OCI-LY7 (cell line): Measurements from ENCODE around the gene SGO2. TPM values are rescaled to one million over a fixed set of nuclear protein-coding genes. Genes with fewer than 3 reads are reported as not detected.

ENCODE experiments used
- BruUV-seq: library from RNA; stranded (reverse); fragments of 400-500 nt; replicated peaks from 2 replicates; lab custom pipeline; 2021; lab: Mats Ljungman, UMichigan
- CTCF ChIA-PET: fragments of 300-600 bp; sonication (Branson Sonifier 250); formaldehyde crosslinking; loops from one replicate; lab custom pipeline; 2022; ENCODE audit warnings: antibody characterized with exemption; ENCODE audit not compliant: unreplicated experiment; lab: Charles Lee
- POLR2A ChIA-PET: fragments of 300-600 bp; sonication (Branson Sonifier 250); formaldehyde crosslinking; loops from one replicate; lab custom pipeline; 2022; ENCODE audit warnings: antibody characterized with exemption; lab: Charles Lee
- DNase-seq: peaks from one replicate; pipeline ENCODE4 v3.0.0-alpha.2; 2015; ENCODE audit warnings: low spot score
- H2AFZ ChIP-seq: fragments of 200-600 bp; sonication (generic), shearing (Covaris generic); 2 replicates; pipeline ENCODE4 v1.6.1; 2014; ENCODE audit warnings: mild to moderate bottlenecking, antibody characterized with exemption, low read length, moderate library complexity
- H3K27ac ChIP-seq: fragments of 200-600 bp; sonication (generic); 2 replicates; pipeline ENCODE4 v1.5.1; 2014; ENCODE audit warnings: mixed run types, low read depth, mild to moderate bottlenecking, moderate library complexity, low read length, inconsistent platforms; ENCODE audit not compliant: poor library complexity, severe bottlenecking
- H3K36me3 ChIP-seq: fragments of 200-600 bp; sonication (generic); 2 replicates; pipeline ENCODE4 v1.6.1; 2014; ENCODE audit warnings: mild to moderate bottlenecking, antibody characterized with exemption, low read length, moderate library complexity, mixed read lengths; ENCODE audit not compliant: insufficient read depth
- H3K4me1 ChIP-seq: fragments of 200-600 bp; sonication (generic); 2 replicates; pipeline ENCODE4 v1.5.1; 2014; ENCODE audit warnings: mild to moderate bottlenecking, low read length; ENCODE audit not compliant: insufficient read depth, poor library complexity, severe bottlenecking
- H3K4me2 ChIP-seq: fragments of 200-600 bp; sonication (generic); 2 replicates; pipeline ENCODE4 v1.6.1; 2014; ENCODE audit warnings: mild to moderate bottlenecking, low read length
- H3K4me3 ChIP-seq: fragments of 200-600 bp; sonication (generic); 2 replicates; pipeline ENCODE4 v1.5.1; 2014; ENCODE audit warnings: mild to moderate bottlenecking, low read depth, low read length; ENCODE audit not compliant: poor library complexity, severe bottlenecking
- H3K79me2 ChIP-seq: fragments of 200-600 bp; sonication (generic); 2 replicates; pipeline ENCODE4 v1.6.1; 2016; ENCODE audit warnings: low read depth, mild to moderate bottlenecking, low read length, moderate library complexity, mixed read lengths; ENCODE audit not compliant: insufficient read depth
- H3K9me2 ChIP-seq: fragments of 200-600 bp; sonication (generic); 2 replicates; pipeline ENCODE4 v1.6.1; 2016; ENCODE audit warnings: mild to moderate bottlenecking, low read length, mixed read lengths; ENCODE audit not compliant: insufficient read depth
- H3K9me3 ChIP-seq: fragments of 200-600 bp; sonication (generic); 2 replicates; pipeline ENCODE4 v1.6.1; 2014; ENCODE audit warnings: mild to moderate bottlenecking, mixed run types, low read length, mixed read lengths
- H4K20me1 ChIP-seq: fragments of 200-600 bp; sonication (generic); 2 replicates; pipeline ENCODE4 v1.6.1; 2014; ENCODE audit warnings: mild to moderate bottlenecking, antibody characterized with exemption, low read length, moderate library complexity, mixed read lengths; ENCODE audit not compliant: insufficient read depth
- CTCF ChIP-seq: fragments of 200-600 bp; sonication (generic); conservative IDR thresholded peaks from 2 replicates; pipeline ENCODE4 v1.5.1; 2014; ENCODE audit warnings: mild to moderate bottlenecking, antibody characterized with exemption, low read length, moderate library complexity, mixed read lengths
- EZH2phosphoT487 ChIP-seq: fragments of 200-600 bp; sonication (generic); IDR thresholded peaks from 2 replicates; pipeline ENCODE4 v1.6.1; 2018; ENCODE audit warnings: low read depth, borderline replicate concordance, mild to moderate bottlenecking, mixed run types, antibody characterized with exemption, low read length, moderate library complexity, mixed read lengths
- intact Hi-C: fragments of 100-400 bp; cut with micrococcal nuclease; formaldehyde crosslinking; loops from one replicate; pipeline ENCODE4 v1.10.0; 2022; ENCODE audit not compliant: unreplicated experiment
- total RNA-seq, 2 experiments: library from RNA; depleted of rRNA in 1 of 2; stranded (reverse); fragments of >200 nt in 1 of 2; shearing (Covaris generic) in 1 of 2; gene quantifications; 2 replicates each; pipeline ENCODE4 v1.2.3, GENCODE V29; 2014 to 2022

Gene SGO2
- total RNA-seq, 2 experiments from 2014 or later, result 29.3 to 55.3 TPM

DNA sequence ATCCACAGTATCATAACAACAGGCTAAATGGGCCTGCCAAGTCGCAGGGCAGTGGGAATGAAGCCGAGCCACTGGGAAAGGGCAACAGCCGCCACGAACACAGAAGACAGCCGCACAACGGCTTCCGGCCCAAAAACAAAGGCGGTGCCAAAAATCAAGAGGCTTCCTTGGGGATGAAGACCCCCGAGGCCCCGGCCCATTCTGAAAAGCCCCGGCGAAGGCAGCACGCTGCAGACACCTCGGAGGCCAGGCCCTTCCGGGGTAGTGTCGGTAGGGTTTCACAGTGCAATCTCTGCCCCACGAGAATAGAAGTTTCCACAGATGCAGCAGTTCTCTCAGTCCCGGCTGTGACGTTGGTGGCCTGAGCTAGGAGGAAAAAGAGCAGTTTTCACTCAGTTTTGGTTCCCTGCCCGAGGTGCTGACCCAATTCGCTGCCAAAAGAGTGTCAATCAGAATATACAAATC lies 48.3 kb upstream of the SGO2 start:
- Histone ChIP-seq H3K4me2 (no peak overlapping the region; the same call in 1 of the 2 replicates), H3K9me2 (no peaks in the 10 kb centered on the region), H3K9me3 (no peaks in the 10 kb centered on the region), H3K27ac (no peak overlapping the region), H3K36me3 (no peaks in the 10 kb centered on the region), H3K79me2 (no peaks in the 10 kb centered on the region), H3K4me1 (no peaks in the 10 kb centered on the region), H4K20me1 (no peaks in the 10 kb centered on the region), H2AFZ (no peak overlapping the region), H3K4me3 (no peak overlapping the region)
- intact Hi-C loops, result no loop called here
- no TSS peak for BruUV-seq
- ChIA-PET CTCF (no interaction called here), POLR2A (interaction anchor here (0.7 kb wide), 1 partner anchor 231 kb away, joined by 4 read pairs; no protein-coding TSS in a partner anchor)
- TF ChIP-seq CTCF (no peak), EZH2phosphoT487 (no peak)
- DNase-seq, result no peak

DNA sequence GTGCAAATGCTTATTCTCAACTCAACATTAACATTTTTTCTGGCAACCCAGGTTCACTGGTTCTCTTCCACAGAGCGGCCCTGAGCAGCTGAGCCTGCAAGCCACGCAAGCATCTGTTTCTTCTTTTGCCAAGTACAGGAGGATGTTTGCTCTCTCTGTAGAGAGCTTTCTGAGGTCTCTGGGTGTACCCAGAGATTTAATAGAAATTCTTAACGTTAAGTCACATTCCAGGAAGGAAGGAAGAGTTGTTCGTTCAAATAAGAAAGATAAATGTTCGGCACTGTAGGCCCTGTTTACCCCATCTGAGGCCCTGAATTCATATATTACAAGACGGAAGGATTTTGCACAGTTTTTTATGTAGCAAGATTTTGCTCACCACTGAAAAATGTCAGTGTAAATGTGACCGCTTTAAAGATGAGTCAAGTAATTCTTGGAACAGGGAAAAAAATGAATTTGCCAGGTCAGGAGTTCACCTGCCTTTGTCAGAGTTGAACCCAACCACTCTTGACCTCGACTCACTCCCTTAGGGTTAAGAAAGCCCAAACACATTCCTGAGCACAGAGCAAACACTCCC lies 46.2 kb upstream of the SGO2 start:
- H3K4me2 ChIP-seq, result no peak overlapping the region
- H3K4me3 ChIP-seq, result no peak overlapping the region
- H4K20me1 ChIP-seq, result no peaks in the 10 kb centered on the region
- BruUV-seq, result no TSS peak
- CTCF ChIA-PET, result no interaction called here
- H3K79me2 ChIP-seq, result no peaks in the 10 kb centered on the region
- DNase-seq, result no peak
- intact Hi-C loops, result loop anchor here (2.0 kb wide), 1 partner anchor 499 kb away; no protein-coding TSS in a partner anchor
- no peaks in the 10 kb centered on the region for H3K4me1 ChIP-seq
- TF ChIP-seq CTCF (no peak), EZH2phosphoT487 (no peak)
- H3K9me2 ChIP-seq, result no peaks in the 10 kb centered on the region
- no peak overlapping the region for H3K27ac ChIP-seq
- H3K9me3 ChIP-seq, result no peaks in the 10 kb centered on the region
- POLR2A ChIA-PET, result interaction anchor here (1.3 kb wide), 1 partner anchor 11 kb away, joined by 4 read pairs; no protein-coding TSS in a partner anchor
- H3K36me3 ChIP-seq, result no peaks in the 10 kb centered on the region
- H2AFZ ChIP-seq, result no peak overlapping the region

DNA sequence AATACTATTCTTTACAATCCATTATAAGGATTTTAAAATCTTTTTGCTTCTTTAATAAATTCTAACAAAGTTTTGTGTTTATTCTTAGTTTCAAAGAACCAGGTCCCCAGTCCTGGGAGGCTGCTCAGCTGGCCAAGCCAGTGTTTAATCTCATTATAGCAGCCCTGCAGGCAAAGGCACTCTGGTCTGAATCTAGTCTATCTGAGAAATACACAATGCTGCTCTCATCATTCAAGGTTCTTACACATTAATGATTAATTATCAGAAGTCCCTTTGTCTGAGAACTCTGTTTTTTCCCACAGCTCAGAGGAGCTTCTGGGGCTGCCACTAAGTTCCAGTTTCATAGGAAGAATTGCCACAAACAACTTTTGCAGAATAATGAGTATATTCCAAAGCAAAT lies 43.8 kb upstream of the SGO2 start:
- Histone ChIP-seq H3K36me3 (no peaks in the 10 kb centered on the region), H3K79me2 (no peaks in the 10 kb centered on the region), H3K27ac (no peak overlapping the region), H4K20me1 (no peaks in the 10 kb centered on the region), H3K4me1 (no peaks in the 10 kb centered on the region), H2AFZ (no peak overlapping the region), H3K4me2 (no peak overlapping the region), H3K9me2 (no peaks in the 10 kb centered on the region), H3K9me3 (no peaks in the 10 kb centered on the region), H3K4me3 (no peak overlapping the region)
- intact Hi-C loops, result no loop called here
- ChIA-PET CTCF (no interaction called here), POLR2A (interaction anchor here (0.6 to 1.6 kb wide), 3 partner anchors 11 to 435 kb away, joined by 3 to 5 read pairs (median 4); no protein-coding TSS in a partner anchor)
- BruUV-seq, result no TSS peak
- DNase-seq, result no peak
- TF ChIP-seq EZH2phosphoT487 (no peak), CTCF (no peak)
